Measurements from ENCODE around the gene ATAT1. TPM values are rescaled to one million over a fixed set of nuclear protein-coding genes. Genes with fewer than 3 reads are reported as not detected.

Gene ATAT1
- total and polyA plus RNA-seq, 2 of the 13 experiments (the other 11 are each of a cell fraction or from before 2014, with no cell fraction given) = 9.2 to 23.6 TPM

- TF ChIP-seq ZNF124 (CRISPR knock-in tag; IDR thresholded peaks at IDR 0.05) (no peak; the same call in 1 of the 2 replicates), ZNF839 (CRISPR knock-in tag; IDR thresholded peaks at IDR 0.05; ENCODE audit: borderline replicate concordance) (peak; percentile 87; the same call in 1 of the 2 replicates), XRCC5 (optimal IDR thresholded peaks at IDR 0.05; ENCODE audit: low read length) (no peak), PHF20 (CRISPR knock-in tag; IDR thresholded peaks at IDR 0.05) (peak; percentile 77), PRDM4 (CRISPR knock-in tag; IDR thresholded peaks at IDR 0.05; ENCODE audit: borderline replicate concordance) (no peak), MAX (IDR thresholded peaks at IDR 0.05) (peak; percentile 95), ZNF816 (CRISPR knock-in tag; IDR thresholded peaks at IDR 0.05; ENCODE audit: borderline replicate concordance) (peak; percentile 85; the same call in 1 of the 2 replicates), ZNF674 (CRISPR knock-in tag; IDR thresholded peaks at IDR 0.05; ENCODE audit: low read depth) (peak; percentile 99; the same call in 1 of the 2 replicates), GABPA (IDR thresholded peaks at IDR 0.05; ENCODE audit: low read depth, low read length) (no peak), GABPA (CRISPR knock-in tag; IDR thresholded peaks at IDR 0.05; ENCODE audit: low read depth) (0 out of 2 replicates have a peak, but pooled peaks have one; percentile 34), RCOR2 (CRISPR knock-in tag; IDR thresholded peaks at IDR 0.05) (peak; percentile 14; the same call in 1 of the 2 replicates), TBX3 (IDR thresholded peaks at IDR 0.05; ENCODE audit: borderline replicate concordance) (no peak; the same call in 1 of the 2 replicates)
- TF ChIP-seq, protein P1, sequence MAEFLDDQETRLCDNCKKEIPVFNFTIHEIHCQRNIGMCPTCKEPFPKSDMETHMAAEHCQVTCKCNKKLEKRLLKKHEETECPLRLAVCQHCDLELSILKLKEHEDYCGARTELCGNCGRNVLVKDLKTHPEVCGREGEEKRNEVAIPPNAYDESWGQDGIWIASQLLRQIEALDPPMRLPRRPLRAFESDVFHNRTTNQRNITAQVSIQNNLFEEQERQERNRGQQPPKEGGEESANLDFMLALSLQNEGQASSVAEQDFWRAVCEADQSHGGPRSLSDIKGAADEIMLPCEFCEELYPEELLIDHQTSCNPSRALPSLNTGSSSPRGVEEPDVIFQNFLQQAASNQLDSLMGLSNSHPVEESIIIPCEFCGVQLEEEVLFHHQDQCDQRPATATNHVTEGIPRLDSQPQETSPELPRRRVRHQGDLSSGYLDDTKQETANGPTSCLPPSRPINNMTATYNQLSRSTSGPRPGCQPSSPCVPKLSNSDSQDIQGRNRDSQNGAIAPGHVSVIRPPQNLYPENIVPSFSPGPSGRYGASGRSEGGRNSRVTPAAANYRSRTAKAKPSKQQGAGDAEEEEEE (CRISPR knock-in tag; IDR thresholded peaks at IDR 0.05; ENCODE audit: borderline replicate concordance) = no peak
- TF ChIP-seq, protein P2, sequence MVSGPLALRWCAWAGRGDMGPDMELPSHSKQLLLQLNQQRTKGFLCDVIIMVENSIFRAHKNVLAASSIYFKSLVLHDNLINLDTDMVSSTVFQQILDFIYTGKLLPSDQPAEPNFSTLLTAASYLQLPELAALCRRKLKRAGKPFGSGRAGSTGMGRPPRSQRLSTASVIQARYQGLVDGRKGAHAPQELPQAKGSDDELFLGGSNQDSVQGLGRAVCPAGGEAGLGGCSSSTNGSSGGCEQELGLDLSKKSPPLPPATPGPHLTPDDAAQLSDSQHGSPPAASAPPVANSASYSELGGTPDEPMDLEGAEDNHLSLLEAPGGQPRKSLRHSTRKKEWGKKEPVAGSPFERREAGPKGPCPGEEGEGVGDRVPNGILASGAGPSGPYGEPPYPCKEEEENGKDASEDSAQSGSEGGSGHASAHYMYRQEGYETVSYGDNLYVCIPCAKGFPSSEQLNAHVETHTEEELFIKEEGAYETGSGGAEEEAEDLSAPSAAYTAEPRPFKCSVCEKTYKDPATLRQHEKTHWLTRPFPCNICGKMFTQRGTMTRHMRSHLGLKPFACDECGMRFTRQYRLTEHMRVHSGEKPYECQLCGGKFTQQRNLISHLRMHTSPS (CRISPR knock-in tag; IDR thresholded peaks at IDR 0.05; ENCODE audit: low read depth) = peak; percentile 84
- TF ChIP-seq, protein P3, sequence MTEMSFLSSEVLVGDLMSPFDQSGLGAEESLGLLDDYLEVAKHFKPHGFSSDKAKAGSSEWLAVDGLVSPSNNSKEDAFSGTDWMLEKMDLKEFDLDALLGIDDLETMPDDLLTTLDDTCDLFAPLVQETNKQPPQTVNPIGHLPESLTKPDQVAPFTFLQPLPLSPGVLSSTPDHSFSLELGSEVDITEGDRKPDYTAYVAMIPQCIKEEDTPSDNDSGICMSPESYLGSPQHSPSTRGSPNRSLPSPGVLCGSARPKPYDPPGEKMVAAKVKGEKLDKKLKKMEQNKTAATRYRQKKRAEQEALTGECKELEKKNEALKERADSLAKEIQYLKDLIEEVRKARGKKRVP (CRISPR knock-in tag; IDR thresholded peaks at IDR 0.05) = peak in 1 of 2 experiments; percentile 78; a peak in 2 of 4 replicates
These were observed 20.8 kb downstream of the ATAT1 start (continued) for GRCh38 chr6:30647242-30648116.
